Peyer's patch (tissue), 4 donors: ENCODE measurements around the gene LIPA.

Experiments
- POLR2A ChIP-seq, 2 donors: fragments of 450-650 bp; IDR thresholded peaks; one replicate each; pipeline ENCODE4 v1.5.1; 2017; ENCODE audit warnings: antibody characterized with exemption in 2 of 2, mild to moderate bottlenecking in 2 of 2, moderate library complexity in 2 of 2
- TF ChIP-seq, protein P1 (sequence below), 6 experiments: fragments of 450-650 bp in 4 of 6; fragments of 200-600 bp in 2 of 6; sonication (generic) in 1 of 6; IDR thresholded peaks; one replicate each; pipeline ENCODE4 v1.5.1; 2017 to 2019; ENCODE audit warnings: antibody characterized with exemption in 6 of 6, mild to moderate bottlenecking in 3 of 6, moderate library complexity in 1 of 6

DNA sequence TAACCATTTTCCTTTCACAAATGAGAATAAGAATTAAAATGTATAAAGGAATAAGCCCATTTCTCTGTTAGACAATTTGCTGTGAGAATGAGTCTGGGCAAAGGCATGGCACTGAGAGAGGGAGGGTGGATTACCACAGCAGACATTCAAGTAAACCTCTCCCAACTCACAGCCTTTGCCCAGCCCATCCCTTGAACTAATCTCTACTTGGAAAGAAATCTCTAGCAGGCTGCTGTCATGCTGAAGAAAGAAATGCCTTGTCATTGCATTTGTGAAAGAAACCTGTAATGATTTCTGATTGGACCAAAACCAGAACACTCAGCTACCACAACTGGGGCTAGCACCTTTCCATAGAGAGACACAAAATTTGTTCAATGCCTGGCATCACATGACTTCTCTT is 83.7 kb downstream of the LIPA start:
- TF ChIP-seq, protein P1, sequence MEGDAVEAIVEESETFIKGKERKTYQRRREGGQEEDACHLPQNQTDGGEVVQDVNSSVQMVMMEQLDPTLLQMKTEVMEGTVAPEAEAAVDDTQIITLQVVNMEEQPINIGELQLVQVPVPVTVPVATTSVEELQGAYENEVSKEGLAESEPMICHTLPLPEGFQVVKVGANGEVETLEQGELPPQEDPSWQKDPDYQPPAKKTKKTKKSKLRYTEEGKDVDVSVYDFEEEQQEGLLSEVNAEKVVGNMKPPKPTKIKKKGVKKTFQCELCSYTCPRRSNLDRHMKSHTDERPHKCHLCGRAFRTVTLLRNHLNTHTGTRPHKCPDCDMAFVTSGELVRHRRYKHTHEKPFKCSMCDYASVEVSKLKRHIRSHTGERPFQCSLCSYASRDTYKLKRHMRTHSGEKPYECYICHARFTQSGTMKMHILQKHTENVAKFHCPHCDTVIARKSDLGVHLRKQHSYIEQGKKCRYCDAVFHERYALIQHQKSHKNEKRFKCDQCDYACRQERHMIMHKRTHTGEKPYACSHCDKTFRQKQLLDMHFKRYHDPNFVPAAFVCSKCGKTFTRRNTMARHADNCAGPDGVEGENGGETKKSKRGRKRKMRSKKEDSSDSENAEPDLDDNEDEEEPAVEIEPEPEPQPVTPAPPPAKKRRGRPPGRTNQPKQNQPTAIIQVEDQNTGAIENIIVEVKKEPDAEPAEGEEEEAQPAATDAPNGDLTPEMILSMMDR (IDR thresholded peaks at IDR 0.05) = no peak
- TF ChIP-seq POLR2A (IDR thresholded peaks at IDR 0.05) = no peak
